ENCODE data around the gene CDK5R2.
"Not testable (repeated sequence)": the region's sequence is repeated elsewhere in the genome, so short reads cannot be mapped to it uniquely, and the experiment has no call there.

Gene CDK5R2

DNA sequence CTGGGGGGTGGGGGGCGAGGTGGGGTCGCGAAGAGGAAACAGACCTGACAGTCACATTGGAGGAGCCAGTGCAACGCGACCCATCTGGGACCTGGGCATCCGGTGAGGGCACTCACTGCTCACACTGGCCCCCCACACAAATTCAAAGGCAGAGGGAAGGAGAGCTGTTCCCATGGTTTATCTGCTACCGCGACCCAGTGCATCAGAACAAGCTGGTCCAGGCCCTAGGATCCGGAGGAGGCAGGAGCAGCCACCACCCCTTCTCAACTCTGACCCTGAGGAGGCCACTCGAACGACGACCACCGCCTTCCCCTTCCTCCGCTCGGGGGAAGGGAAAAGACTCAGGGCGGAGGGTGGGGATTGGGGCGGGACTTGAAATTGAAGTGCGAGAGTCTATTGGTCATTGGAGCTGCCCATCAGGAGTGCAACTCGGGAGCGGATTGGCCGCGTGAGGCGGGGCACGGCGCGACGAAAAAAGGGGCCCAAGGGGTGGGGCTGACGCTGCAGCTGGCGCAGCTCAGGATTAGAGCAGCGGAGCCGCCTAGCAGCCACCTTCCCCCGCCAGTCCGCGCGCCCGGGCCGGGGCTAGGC lies at the start of gene CDK5R2:
TSS of gene CDK5R2 (plus strand) at position 526 of the 591 bp plus-strand sequence. CDS start 155 bp downstream, outside the sequence.
- DNase-seq (ENCODE audit: low read depth in 2 of 2, low spot score in 1 of 2), result peak in 1 of 2 donors; percentile 31

DNA sequence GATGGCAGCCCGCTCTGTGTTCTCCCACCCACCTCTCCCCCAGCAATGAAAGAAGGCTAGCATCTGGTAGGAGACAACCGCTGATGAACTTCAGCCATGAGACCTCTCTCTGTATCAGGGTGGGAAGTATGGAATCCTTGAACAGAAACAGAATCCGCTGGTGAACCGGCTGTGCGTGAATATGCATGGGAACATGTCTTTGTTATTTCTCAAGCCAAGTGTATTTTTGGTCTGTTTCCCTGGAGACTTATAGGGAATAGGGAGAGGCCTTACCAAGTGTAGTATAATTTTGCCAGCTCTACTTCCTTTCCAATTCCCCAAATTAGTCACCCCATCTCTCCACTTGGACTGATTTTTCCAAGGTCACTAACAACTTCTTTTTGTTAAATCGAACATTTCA lies 48.7 kb upstream of the CDK5R2 start:
- no peak for DNase-seq (ENCODE audit: low read depth in 2 of 2, low spot score in 1 of 2)

DNA sequence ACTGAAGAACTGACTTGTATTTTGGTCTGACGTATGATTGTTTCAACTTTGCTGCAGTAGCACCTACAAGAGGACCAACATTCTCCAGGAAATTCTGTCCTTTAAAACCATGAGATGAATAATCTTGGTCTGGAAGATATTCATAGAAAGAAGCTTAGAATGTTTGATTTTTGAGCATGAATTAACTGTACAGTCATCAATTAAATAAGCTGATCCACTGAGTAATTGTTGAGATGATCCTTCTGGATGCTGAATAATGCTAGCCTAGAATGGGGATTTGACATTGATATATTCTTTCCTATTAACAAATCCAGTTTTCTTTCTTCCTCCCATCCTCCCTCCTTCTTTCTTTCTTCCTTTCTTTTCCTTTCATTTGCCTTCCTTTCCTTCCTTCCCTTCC lies 39.0 kb upstream of the CDK5R2 start:
- DNase-seq (ENCODE audit: low read depth in 2 of 2, low spot score in 1 of 2), result no peak

DNA sequence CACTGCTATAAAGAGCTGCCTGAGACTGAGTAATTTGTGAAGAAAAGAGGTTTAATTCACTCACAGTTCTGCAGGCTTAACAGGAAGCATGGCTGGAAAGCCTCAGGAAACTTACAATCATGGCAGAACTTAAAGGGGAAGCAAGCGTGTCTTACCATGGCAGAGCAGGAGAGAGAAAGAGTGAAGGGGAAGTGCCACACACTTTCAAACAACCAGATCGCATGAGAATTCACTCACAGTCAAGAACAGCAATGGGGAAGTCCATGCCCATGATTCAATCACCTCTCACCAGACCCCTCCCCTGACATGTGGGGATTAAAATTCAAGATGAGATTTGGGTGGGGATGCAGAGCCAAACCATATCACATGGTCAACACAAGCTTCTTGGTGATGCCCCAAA lies 34.7 kb upstream of the CDK5R2 start:
- DNase-seq (ENCODE audit: low read depth in 2 of 2, low spot score in 1 of 2), result no peak

DNA sequence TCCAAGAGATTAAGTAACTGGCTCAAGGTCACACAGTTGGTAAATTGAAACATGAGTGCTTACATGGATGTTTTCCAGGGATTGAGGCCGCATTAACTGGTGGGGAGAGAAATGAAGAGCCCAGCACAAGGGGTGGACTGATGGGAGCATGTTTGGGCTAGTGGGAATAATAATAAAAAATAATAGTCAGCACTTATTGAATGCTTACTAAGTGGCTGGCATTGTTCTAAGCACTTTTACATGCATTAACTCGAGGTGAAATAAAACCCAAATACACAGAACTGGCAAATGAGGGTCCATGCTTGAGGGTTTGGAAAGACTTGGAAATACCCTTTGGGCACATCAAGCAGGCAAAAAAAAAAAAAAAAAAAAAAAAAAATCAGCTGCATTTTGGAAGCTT lies 34.0 kb upstream of the CDK5R2 start:
- no peak for DNase-seq (ENCODE audit: low read depth in 2 of 2, low spot score in 1 of 2)

DNA sequence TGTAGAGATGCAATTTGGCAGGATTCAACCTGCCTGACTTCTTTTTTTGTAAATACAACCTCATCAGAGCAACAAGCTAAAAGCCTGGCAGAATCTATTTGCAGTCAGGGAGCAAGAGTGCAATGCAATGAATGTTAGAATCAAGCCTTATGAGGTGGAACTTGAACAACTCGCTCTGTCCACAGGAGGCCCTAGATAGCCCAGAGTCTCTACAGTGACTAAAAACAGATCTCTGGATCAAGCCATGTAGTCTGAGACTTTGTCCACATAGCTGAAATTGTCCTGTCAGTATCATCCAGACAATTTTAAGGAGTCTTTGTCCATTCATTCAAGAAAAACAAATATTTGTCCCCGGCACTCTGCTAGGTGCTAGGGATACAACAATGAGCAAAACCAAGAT lies 32.0 kb upstream of the CDK5R2 start:
- DNase-seq (ENCODE audit: low read depth in 2 of 2, low spot score in 1 of 2), result no peak

DNA sequence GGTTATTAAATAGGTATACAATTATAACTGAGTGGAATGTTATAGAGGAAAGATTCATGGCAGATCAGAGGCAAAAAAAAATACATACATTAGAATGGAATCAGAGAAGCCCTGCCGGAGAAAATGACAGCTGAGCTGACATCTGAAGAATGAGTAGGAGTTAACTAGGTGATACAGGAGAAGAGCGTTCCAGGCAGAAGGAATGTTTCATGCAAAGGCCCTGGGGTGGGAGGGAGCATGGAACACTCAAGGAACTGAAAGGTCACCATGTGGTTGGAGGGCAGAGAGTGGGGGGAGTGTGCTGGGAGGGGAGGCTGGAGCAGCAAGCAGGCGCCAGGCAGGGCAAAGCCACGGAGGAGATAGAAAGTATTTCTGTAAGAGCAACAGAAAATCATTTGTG lies 31.6 kb upstream of the CDK5R2 start:
- DNase-seq (ENCODE audit: low read depth in 2 of 2, low spot score in 1 of 2), result no peak

DNA sequence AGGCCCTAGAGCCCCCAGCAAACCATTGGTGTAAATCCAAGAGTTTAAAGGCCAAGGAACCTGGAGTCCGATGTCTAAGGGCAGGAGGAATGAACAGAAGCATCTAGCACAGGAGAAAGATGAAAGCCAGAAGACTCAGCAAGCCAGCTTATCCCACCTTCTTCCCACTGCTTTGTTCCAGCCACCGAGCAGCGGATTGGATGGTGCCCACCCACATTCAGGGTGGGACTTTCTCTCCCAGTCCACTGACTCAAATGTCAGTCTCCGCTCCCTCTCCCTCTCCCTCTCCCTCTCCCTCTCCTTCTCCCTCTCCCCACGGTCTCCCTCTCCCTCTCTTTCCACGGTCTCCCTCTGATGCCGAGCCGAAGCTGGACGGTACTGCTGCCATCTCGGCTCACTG lies 29.0 kb upstream of the CDK5R2 start:
- not testable (repeated sequence) for DNase-seq (ENCODE audit: low read depth in 2 of 2, low spot score in 1 of 2)

DNA sequence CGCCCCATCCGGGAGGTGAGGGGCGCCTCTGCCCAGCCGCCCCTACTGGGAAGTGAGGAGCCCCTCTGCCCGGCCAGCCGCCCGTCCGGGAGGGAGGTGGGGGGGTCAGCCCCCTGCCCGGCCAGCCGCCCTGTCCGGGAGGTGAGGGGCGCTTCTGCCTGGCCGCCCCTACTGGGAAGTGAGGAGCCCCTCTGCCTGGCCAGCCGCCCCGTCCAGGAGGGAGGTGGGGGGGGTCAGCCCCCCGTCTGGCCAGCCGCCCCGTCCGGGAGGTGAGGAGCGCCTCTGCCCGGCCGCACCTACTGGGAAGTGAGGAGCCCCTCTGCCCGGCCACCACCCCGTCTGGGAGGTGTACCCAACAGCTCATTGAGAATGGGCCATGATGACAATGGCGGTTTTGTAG lies 27.7 kb upstream of the CDK5R2 start:
- DNase-seq (ENCODE audit: low read depth in 2 of 2, low spot score in 1 of 2), result not testable (repeated sequence)

DNA sequence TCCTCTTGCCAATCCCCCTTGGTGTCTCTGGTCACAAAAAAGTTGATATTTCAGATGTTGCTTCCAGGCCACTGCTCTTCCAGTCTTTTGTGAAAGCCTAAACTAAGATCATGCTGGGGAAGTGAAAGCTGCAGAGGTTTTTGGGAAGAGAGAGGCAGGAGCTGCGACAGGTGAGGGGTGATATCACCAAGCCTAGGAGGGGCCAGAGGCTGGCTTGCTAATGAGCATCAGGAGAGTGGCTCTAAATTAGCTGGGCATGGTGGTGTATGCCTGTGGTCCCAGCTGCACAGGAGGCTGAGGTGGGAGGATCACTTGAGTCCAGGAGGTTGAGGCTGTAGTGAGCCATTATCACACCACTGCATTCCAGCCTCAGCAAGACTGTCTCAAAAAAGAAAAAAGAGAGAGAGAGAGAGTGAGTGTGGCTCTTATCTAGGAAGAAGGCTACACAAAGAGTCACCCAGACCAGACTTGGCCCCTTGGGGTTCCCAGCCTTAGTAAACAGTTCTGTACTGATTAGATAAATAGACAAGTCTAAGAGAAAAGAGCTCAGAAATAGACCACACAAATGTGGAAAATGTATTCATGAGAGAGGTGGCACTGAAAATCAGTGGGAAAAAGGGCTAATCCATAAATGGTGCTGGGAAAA lies 14.6 kb upstream of the CDK5R2 start:
- DNase-seq (ENCODE audit: low read depth in 2 of 2, low spot score in 1 of 2), result no peak

DNA sequence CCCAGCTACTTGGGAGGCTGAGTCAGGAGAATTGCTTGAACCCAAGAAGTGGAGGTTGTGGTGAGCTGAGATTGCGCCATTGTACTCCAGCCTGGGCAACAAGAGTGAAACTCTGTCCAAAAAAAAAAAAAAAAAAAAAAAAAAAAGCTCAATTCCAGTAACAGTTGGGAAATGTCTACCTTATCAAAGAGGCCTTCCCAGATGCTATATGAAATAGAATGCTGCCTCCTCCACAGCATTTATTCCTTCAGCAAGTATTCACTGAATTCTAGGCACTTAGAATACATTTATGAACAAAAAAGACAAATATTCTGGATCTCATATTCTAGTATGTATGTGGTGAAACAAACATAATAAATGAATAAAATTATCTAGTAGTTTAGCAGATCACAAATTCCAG lies 12.8 kb upstream of the CDK5R2 start:
- DNase-seq (ENCODE audit: low read depth in 2 of 2, low spot score in 1 of 2), result no peak

DNA sequence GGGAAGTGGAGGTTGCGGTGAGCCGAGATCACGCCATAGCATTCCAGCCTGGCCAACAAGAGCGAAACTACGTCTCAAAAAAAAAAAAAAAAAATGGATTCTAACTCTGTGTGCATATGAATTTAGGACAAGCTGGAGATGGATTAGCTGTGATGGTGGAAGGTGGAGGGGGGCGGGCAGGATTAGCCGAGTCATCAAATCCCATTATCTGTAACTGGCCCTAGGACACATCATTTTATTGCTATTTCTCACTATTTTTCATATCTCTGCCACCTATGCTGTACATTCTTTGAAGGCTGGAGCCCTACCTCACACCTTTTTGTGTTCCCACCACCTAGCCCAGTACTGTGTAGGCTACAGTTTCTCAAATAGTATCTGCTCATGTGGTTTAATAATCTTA lies 7.3 kb upstream of the CDK5R2 start:
- no peak for DNase-seq (ENCODE audit: low read depth in 2 of 2, low spot score in 1 of 2)

DNA sequence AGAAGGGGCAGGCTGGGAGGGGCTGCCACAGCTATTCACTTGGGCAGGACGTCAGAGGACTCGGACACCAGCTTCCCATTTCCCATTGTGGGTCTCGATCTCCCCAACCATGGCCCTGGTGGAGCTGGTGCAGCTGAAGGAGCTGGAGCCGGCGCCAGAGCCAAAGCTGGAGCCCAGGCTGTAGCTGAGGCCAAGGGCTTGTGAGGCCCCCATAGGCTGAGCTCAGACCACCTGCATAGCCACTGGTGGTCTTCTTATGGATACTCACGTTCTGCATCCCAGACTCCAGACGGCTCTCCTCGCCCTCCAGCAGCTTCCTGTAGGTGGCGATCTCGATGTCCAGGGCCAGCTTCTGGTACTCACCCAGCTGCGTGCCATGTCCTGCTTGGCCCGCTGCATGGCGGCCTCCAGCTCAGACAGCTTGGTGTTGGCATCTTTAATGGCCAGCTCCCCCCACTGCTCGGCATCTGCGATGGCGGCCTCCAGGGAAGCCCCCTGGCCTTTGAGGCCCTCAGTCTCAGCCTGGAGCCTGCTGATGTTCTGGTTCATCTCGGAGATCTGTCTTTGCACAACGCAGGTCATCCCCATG lies 6.0 kb upstream of the CDK5R2 start:
- DNase-seq (ENCODE audit: low read depth in 2 of 2, low spot score in 1 of 2), result no peak

DNA sequence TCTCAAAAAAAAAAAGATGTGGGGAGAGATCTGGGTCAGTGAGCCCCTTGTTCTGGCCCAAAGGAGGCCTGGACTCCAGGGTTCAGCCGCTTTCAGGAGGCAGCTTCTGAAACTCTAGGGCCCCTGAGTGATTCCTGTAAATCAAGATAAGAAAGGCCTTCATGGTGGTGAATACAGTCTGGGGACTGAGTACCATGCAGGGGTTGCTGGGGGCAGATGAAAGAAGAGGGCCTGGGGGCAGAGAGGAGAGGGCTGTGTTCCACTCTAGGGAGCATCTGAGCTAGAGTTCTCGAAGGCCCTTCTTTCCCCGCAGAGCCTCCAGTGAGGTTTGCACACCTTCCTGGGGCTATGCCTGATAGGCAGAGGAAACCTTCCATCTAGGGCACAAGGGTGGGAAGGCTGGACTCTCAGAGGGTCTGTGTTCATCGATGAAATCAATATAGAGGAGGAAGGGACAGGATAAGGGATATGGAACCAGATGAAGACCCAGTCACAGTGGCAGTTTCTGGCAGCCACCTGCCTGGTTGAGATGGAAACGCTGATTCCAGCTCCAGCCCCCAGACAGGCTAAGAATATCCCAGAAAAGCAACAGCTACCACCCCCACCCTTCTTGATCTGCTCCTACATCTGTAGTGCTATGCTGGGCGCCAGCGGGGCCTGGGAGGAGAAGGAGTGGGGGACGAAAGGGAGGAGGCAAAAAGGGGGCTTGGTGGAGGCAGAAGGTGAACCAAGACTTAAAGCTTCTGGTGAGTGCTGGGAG lies 4.7 kb upstream of the CDK5R2 start:
- no peak for DNase-seq (ENCODE audit: low read depth in 2 of 2, low spot score in 1 of 2)

DNA sequence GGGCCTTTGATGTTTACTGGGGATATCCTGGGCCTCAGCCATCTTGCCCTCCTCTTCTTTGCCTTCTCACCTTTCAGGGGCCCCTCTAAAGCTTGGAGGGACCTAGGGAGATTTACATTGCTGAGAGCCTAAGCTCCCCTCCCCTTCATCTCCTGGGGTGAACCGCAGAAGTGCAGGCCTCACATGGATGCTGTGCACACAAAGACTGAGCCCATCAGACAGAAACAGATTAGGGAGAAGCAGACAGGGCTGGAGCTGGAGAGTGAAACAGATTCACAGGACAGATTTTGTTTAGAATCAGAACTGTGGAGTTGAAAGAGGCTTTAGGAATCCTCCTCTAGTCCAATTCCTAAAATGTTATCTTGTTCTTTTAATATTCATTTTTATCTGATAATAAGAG lies 3.4 kb upstream of the CDK5R2 start:
- no peak for DNase-seq (ENCODE audit: low read depth in 2 of 2, low spot score in 1 of 2)

DNA sequence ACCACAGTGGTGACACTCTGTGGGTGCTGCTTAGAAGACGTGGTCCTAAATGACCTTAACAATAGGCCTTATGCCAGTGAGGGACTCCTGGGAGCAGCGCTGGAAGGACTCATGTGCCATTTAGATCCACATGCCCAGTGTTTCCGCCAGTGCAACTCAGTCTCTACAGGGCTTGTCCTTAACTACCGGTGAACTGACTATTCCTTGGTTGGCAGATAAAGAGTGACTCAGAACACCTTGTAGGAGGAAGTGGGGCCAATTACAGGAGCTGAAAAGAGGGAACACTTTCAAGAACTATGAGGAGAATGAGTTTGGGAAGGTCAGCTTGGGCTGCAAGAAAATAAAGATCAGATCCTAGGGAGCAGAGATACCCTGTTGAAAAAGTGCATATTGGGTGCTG lies 1.8 kb upstream of the CDK5R2 start:
- DNase-seq (ENCODE audit: low read depth in 2 of 2, low spot score in 1 of 2), result no peak

DNA sequence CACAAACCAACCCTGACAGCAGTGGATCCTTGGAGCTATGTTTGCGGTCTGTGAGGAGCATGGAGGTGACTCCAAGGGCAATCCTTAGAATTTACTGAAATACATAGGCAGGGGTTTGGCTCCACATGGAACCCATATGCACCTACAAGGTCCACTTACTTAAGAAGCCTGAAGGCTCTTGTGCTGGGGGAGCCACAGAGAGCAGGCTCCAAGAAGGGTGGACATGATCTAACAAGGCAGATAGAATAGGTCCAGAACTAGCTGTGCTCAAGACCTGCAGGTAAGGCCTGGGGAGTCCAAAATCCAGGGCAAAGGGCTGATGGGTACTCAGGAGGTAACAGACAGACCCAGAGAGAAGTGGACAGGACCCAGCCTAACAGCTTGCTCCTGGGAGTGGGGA lies 1.2 kb upstream of the CDK5R2 start:
- no peak for DNase-seq (ENCODE audit: low read depth in 2 of 2, low spot score in 1 of 2)

DNA sequence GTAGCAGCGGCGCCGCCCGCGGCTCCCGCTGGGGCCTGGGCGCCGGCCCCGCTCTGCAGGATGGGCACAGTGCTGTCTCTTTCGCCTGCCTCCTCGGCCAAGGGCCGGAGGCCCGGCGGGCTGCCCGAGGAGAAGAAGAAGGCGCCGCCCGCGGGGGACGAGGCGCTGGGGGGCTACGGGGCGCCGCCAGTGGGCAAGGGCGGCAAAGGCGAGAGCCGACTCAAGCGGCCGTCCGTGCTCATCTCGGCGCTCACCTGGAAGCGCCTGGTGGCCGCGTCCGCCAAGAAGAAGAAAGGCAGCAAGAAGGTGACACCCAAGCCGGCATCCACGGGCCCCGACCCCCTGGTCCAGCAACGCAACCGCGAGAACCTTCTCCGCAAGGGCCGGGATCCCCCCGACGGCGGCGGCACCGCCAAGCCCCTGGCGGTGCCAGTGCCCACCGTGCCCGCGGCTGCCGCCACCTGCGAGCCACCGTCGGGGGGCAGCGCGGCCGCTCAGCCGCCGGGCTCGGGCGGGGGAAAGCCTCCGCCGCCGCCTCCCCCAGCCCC lies 369 bp downstream of the CDK5R2 start:
- DNase-seq (ENCODE audit: low read depth in 2 of 2, low spot score in 1 of 2), result no peak

DNA sequence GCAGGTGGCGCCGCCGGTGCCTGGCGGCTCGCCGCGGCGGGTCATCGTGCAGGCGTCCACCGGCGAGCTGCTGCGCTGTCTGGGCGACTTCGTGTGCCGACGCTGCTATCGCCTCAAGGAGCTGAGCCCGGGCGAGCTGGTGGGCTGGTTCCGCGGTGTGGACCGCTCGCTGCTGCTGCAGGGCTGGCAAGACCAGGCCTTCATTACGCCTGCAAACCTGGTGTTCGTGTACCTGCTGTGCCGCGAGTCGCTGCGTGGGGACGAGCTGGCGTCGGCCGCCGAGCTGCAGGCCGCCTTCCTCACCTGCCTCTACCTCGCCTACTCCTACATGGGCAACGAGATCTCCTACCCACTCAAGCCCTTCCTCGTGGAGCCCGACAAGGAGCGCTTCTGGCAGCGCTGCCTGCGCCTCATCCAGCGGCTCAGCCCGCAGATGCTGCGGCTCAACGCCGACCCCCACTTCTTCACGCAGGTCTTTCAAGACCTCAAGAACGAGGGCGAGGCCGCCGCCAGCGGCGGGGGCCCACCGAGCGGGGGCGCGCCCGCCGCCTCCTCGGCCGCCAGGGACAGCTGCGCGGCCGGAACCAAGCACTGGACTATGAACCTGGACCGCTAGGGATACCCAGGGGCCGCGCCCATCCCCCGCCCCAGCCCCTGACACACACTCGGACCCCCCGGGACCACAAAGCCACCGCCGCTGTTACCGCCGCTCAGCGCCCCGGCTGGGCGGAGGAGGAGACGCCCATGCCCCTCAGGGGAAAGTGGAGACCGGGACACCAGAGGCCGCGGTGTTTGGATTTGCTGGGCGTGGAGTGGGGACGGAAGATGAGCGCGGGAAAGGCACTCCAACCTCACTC lies 1.1 kb downstream of the CDK5R2 start:
- DNase-seq (ENCODE audit: low read depth in 2 of 2, low spot score in 1 of 2), result no peak

DNA sequence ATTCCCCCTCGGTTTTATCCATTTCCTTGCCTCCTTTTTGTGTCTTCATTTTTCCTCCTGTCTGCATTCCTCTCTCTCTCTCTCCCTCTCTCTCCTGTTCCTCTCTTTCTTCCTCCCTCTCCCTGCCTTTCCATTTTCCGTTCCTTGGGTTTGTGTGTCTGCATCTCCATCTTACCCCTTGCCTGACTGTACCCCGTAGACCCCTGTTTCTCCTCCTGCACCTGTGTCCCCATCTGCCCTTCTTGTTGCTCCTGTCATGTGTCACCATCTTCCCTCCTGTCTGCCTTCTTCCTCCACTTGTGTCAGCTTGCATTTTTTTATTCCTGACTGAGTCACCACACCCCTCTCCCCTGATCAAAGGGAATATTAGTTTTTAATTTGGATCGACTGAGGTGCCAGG lies 1.8 kb downstream of the CDK5R2 start:
- DNase-seq (ENCODE audit: low read depth in 2 of 2, low spot score in 1 of 2), result no peak
